Liver (tissue), 9 donors: ENCODE results near the gene NPRL2. TPM values are rescaled to one million over a fixed set of nuclear protein-coding genes. Genes with fewer than 3 reads are reported as not detected.

Source experiments
- DNase-seq: peaks from one replicate; pipeline ENCODE4 v3.0.0-alpha.2; 2017; ENCODE audit warnings: low spot score
- H3K27ac ChIP-seq, 2 donors: one replicate each; pipeline ENCODE4 v1.7.0; 2013; ENCODE audit warnings: inconsistent platforms in 2 of 2, low read length in 2 of 2, control low read depth in 1 of 2, low read depth in 1 of 2, mild to moderate bottlenecking in 1 of 2
- H3K27me3 ChIP-seq, 4 donors: one replicate each; pipeline versions ENCODE4 v1.6.1 to v1.7.0; 2013; ENCODE audit warnings: low read length in 3 of 4, inconsistent platforms in 1 of 4, mild to moderate bottlenecking in 1 of 4, moderate library complexity in 1 of 4; ENCODE audit not compliant: control insufficient read depth in 4 of 4, insufficient read depth in 4 of 4
- H3K36me3 ChIP-seq, 4 donors: one replicate each; pipeline versions ENCODE4 v1.6.1 to v1.7.0; 2013; ENCODE audit warnings: low read length in 3 of 4, mild to moderate bottlenecking in 3 of 4, low read depth in 1 of 4, moderate library complexity in 1 of 4; ENCODE audit not compliant: control insufficient read depth in 4 of 4, insufficient read depth in 3 of 4
- H3K4me1 ChIP-seq, 4 donors: one replicate each; pipeline versions ENCODE4 v1.6.1 to v1.7.0; 2013; ENCODE audit warnings: low read length in 3 of 4, mild to moderate bottlenecking in 3 of 4, moderate library complexity in 1 of 4; ENCODE audit not compliant: control insufficient read depth in 4 of 4, insufficient read depth in 4 of 4
- H3K4me3 ChIP-seq, 3 donors: one replicate each; pipeline versions ENCODE4 v1.6.1 to v1.7.0; 2013; ENCODE audit warnings: low read length in 3 of 3, control low read depth in 1 of 3, low read depth in 1 of 3, mild to moderate bottlenecking in 1 of 3
- H3K9ac ChIP-seq, 2 donors: one replicate each; pipeline ENCODE4 v1.7.0; 2013; ENCODE audit warnings: low read length in 2 of 2, mild to moderate bottlenecking in 2 of 2, moderate library complexity in 2 of 2, control low read depth in 1 of 2, low read depth in 1 of 2
- H3K9me3 ChIP-seq, 4 donors: one replicate each; pipeline versions ENCODE4 v1.6.1 to v1.7.0; 2013; ENCODE audit warnings: low read length in 3 of 4; ENCODE audit not compliant: control insufficient read depth in 4 of 4
- ATF3 ChIP-seq: IDR thresholded peaks from 2 replicates; pipeline ENCODE4 v1.6.1; 2016; ENCODE audit warnings: antibody characterized with exemption
- CTCF ChIP-seq: fragments of 150-350 bp; IDR thresholded peaks from 2 replicates; pipeline ENCODE4 v1.5.1; 2017; ENCODE audit warnings: improper control_type of control experiment, low read depth, low read length; ENCODE audit not compliant: missing input control
- EGR1 ChIP-seq, 2 donors: IDR thresholded peaks; 2 replicates each; pipeline ENCODE4 v1.6.1; 2016 to 2018; ENCODE audit warnings: antibody characterized with exemption in 2 of 2, low read depth in 2 of 2
- FOXA1 ChIP-seq: IDR thresholded peaks from 2 replicates; pipeline ENCODE4 v1.6.1; 2016; ENCODE audit warnings: antibody characterized with exemption
- JUND ChIP-seq, 2 donors: IDR thresholded peaks; 2 replicates each; pipeline ENCODE4 v1.6.1; 2016; ENCODE audit warnings: antibody characterized with exemption in 2 of 2
- MAX ChIP-seq: IDR thresholded peaks from 2 replicates; pipeline ENCODE4 v1.6.1; 2016; ENCODE audit warnings: antibody characterized with exemption
- RXRA ChIP-seq, 2 donors: IDR thresholded peaks; 2 replicates each; pipeline ENCODE4 v1.6.1; 2017 to 2018; ENCODE audit warnings: antibody characterized with exemption in 2 of 2, mild to moderate bottlenecking in 1 of 2
- YY1 ChIP-seq: IDR thresholded peaks from 2 replicates; pipeline ENCODE4 v1.6.1; 2016; ENCODE audit warnings: antibody characterized with exemption, mild to moderate bottlenecking
- ZBTB33 ChIP-seq: IDR thresholded peaks from 2 replicates; pipeline ENCODE4 v1.6.1; 2016; ENCODE audit warnings: antibody characterized with exemption
- WGBS: extraction: QIAGEN DNeasy Blood & Tissue Kit; methylation state at CpG from one replicate; pipeline ENCODE4 v1.1.7; 2013; 5-methylcytosine and 5-hydroxymethylcytosine counted together
- polyA plus RNA-seq, 2 donors: library from polyadenylated mRNA; stranded (reverse) in 1 of 2; unstranded in 1 of 2; fragments of 200-250 nt in 1 of 2; fragments of >200 nt in 1 of 2; fragmentation: Nextera tagmentation in 1 of 2; extraction: Ambion mirVana in 1 of 2; gene quantifications; one replicate each; pipeline versions ENCODE4 v1.2.1 to v1.2.3, GENCODE V29; 2013 to 2015
- total RNA-seq, 2 donors: library from RNA; depleted of rRNA; stranded (reverse); fragments of >200 nt; gene quantifications; one replicate each; pipeline ENCODE4 v1.2.3, GENCODE V29; 2014
- donor health status: healthy.
- donor health status: healthy.
- donor health status: healthy.
- donor health status: healthy.
- donor health status: healthy.

The NPRL2 gene
- total and polyA plus RNA-seq, 4 donors: 11.3 to 17.3 (median 14.0) TPM

GRCh38 chr3:50320853-50321335, 29.7 kb downstream of the NPRL2 start:
- H3K36me3 ChIP-seq: peaks cover 0 to 14% (median 4%) of the 10 kb centered on the region in 4 donors
- no peaks in the 10 kb centered on the region for H3K9me3 ChIP-seq
- TF ChIP-seq CTCF: peak; percentile 19
- TF ChIP-seq RXRA (IDR thresholded peaks at IDR 0.05): no peak
- H3K27ac ChIP-seq: peak overlapping the region; percentile 98 to 99
- under 1% methylated on average over 45 of the region's 45 CpGs for WGBS
- H3K4me1 ChIP-seq: peaks cover 15 to 66% (median 53%) of the 10 kb centered on the region in 4 donors
- no peaks in the 10 kb centered on the region for H3K27me3 ChIP-seq
- peak overlapping the region; percentile 86 to 97 for H3K9ac ChIP-seq
- peak overlapping the region; percentile 81 to 96 (median 95) for H3K4me3 ChIP-seq
- peak; percentile 77 for DNase-seq

GRCh38 chr3:50319894-50320625, 30.5 kb downstream of the NPRL2 start:
- DNase-seq: no peak

More at GRCh38 chr3:50319894-50320625, 30.5 kb downstream of the NPRL2 start:
- Histone ChIP-seq H3K27ac (peak overlapping the region; percentile 98 to 99), H3K4me1 (peaks cover 15 to 62% (median 53%) of the 10 kb centered on the region in 4 donors), H3K4me3 (peak overlapping the region; percentile 81 to 96 (median 95)), H3K9ac (peak overlapping the region; percentile 86 to 97), H3K36me3 (peaks cover 0 to 10% (median 2%) of the 10 kb centered on the region in 4 donors), H3K9me3 (no peaks in the 10 kb centered on the region), H3K27me3 (no peaks in the 10 kb centered on the region)
- WGBS: 80% methylated on average over 29 of the region's 29 CpGs
- no peak for TF ChIP-seq MAX
- no peak for TF ChIP-seq JUND (IDR thresholded peaks at IDR 0.05)
- no peak for TF ChIP-seq ZBTB33
- TF ChIP-seq ATF3: no peak
- TF ChIP-seq FOXA1: no peak
- no peak for TF ChIP-seq YY1
- TF ChIP-seq EGR1 (IDR thresholded peaks at IDR 0.05; ENCODE audit: low read depth in 2 of 2): no peak
